Urothelium cell line (cell line): ENCODE measurements around the gene SNRPA.
"Not testable (repeated sequence)": the region's sequence is repeated elsewhere in the genome, so short reads cannot be mapped to it uniquely, and the experiment has no call there.

Experiments used
- DNase-seq: peaks from one replicate; pipeline ENCODE4 v3.0.0; 2011; ENCODE audit warnings: low spot score, mixed read lengths
- FAIRE-seq: peaks from 2 replicates; lab custom pipeline; 2011; peaks lifted over from hg19 to GRCh38; lab: Jason Lieb, UNC

SNRPA gene

DNA sequence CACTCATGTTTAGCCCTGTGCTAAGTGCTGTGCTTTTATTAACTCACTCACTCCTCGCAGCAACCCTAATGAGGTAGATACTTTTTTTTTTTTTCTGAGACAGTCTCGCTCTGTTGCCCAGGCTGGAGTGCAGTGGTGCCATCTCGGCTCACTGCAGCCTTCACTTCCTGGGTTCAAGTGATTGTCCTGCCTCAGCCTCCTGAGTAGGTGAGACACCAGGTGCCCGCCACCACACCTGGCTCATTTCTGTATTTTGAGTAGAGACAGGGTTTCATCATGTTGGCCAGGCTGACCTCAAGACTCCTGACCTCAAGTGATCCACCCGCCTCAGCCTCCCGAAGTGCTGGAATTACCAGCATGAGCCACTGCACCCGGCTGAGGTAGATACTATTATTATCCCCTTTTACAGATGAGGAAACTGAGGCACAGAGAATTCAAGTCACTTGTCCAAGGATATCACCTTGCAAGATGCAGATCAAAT, 31.5 kb upstream of the SNRPA start:
- FAIRE-seq (no peak), DNase-seq (no peak)

- no peak for FAIRE-seq
- DNase-seq, result no peak
These were observed 29.9 kb upstream of the SNRPA start for GRCh38 chr19:40721140-40721486.

DNA sequence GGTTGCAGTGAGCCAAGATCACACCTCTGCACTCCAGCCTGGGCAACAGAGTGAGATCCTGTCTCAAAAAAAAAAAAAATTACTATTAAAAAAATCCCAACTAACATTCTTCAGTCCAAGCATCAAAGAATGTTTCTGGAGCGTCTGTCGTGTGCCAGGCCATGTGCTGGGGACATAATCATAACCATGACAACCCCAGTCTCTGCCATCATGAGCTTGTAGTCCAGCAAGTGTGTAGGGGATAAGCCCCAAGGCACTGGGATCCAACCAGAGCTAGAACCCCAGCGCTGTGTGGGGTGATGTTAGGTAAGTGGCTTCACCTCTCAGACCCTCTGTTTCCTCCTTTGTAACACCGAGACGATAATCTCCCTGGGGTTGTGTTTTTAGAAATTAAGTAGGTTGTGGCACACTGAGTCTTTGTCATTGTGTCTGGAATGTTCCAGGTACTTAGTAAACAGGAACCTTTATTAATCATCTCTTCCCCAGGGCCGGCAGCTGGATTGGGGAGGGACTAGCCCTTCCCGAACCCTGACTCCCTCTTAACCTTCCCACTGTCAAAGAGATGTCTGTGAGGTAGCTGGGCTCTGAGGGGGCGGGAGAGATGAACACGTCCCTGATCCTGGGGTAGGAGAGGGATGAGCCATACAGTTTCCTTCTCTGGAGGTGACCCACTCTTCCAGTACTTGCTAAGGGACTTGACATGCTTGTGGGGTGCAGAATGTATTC, 28.9 kb upstream of the SNRPA start:
- FAIRE-seq (no peak), DNase-seq (no peak)

- no peak for FAIRE-seq
- no peak for DNase-seq
These were observed 27.2 kb upstream of the SNRPA start for GRCh38 chr19:40723661-40724254.

DNA sequence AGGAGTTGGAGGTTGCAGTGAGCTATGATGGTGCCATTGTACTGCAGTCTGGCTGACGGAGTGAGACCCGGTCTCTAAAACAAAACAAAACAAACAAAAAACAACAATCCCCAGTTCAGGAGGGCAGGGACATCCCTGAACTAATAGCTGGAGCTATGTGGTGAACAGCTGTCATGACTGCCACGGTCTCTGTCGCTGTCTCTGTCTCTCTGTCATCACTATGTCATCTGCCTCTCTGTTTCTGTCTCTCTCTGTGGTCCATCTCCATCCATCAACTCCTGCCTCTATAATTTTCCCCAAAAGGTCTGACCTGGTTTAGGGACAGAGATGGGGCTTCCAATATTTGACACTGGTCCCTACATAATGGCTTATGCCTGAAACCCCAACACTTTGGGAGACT, 26.7 kb upstream of the SNRPA start:
- FAIRE-seq, result no peak
- no peak for DNase-seq

DNA sequence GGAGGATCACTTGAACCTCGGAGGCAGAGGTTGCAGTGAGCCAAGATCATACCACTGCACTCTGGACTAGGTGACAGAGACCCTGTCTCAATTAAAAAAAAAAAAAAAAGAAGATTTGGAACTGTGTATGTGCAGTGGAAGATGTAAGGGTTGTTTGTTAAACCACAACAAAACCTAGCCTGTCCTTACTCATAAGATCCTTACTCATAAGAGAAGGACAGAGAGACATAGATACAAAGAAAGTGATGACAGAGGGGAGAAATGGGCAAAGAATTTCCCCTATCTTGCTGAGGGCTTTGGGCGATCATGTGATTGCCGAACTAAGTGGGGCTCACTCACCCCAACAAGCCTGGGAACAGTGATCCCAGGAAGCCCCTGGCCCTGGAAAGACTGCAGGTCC, 26.1 kb upstream of the SNRPA start:
- no peak for FAIRE-seq
- no peak for DNase-seq

- DNase-seq (no peak), FAIRE-seq (no peak)
These were observed 24.7 kb upstream of the SNRPA start for GRCh38 chr19:40726279-40726678.

- DNase-seq, FAIRE-seq: not testable (repeated sequence)
These were observed 20.9 kb upstream of the SNRPA start for GRCh38 chr19:40730065-40730464.

GRCh38 chr19:40732304-40732703, 18.7 kb upstream of the SNRPA start:
- not testable (repeated sequence) for DNase-seq, FAIRE-seq

- no peak for DNase-seq
- no peak for FAIRE-seq
These were observed 17.9 kb upstream of the SNRPA start for GRCh38 chr19:40733149-40733548.

DNA sequence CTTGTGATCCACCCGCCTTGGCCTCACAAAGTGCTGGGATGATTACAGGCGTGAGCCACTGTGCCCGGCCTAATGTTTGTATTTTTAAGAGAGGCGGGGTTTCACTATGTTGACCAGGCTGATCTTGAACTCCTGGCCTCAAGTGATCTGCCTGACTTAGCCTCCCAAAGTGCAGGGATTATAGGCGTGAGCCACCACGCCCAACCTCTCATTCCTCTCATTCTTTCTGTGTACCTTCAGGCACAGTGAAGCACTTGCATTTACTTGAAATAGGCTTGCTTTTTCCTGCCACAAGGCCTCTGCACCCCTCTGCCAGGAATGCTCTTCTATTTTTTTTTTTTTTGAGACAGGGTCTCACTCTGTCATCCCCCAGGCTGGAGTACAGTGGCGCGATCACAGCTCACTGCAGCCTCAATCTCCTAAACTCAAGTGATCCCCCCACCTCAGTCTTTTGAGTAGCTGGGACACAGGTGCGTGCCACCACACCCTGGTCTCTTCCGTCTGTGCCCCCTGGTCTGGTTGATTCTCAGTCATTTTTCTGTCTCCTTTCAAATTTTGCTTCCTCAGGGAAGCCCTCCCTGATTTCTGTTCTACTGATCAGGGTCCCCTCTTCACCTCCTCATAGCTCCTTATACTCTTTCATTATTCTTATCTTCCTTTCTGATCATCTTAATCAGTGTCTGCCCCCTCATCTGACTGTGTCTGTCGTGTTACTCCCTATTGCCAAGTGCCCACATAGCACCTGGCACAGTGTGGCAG, 15.8 kb upstream of the SNRPA start:
- DNase-seq, result no peak
- FAIRE-seq, result no peak

DNA sequence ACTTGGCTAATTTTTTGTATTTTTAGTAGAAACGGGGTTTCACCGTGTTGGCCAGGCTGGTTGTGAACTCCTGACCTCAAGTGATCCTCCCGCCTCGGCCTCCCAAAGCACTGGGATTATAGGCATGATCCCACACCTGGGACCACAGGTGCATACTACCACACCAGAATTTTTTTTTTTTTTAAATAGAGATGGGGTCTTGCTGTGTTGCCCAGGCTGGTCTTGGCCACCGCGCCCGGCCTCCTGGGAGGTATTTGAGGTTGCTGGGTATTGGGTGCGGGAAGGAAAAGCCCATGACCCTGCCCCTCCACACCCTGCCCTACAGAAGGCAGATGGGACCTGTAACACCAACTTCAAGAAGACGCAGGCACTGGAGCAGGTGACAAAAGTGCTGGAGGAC, 14.3 kb upstream of the SNRPA start:
- DNase-seq, result no peak

GRCh38 chr19:40737102-40737644, 13.8 kb upstream of the SNRPA start:
- DNase-seq (no peak), FAIRE-seq (no peak)

More for the DNA sequence above, 14.3 kb upstream of the SNRPA start:
- no peak for FAIRE-seq

- DNase-seq, result no peak
- no peak for FAIRE-seq
These were observed 11.8 kb upstream of the SNRPA start for GRCh38 chr19:40739030-40739839.

DNA sequence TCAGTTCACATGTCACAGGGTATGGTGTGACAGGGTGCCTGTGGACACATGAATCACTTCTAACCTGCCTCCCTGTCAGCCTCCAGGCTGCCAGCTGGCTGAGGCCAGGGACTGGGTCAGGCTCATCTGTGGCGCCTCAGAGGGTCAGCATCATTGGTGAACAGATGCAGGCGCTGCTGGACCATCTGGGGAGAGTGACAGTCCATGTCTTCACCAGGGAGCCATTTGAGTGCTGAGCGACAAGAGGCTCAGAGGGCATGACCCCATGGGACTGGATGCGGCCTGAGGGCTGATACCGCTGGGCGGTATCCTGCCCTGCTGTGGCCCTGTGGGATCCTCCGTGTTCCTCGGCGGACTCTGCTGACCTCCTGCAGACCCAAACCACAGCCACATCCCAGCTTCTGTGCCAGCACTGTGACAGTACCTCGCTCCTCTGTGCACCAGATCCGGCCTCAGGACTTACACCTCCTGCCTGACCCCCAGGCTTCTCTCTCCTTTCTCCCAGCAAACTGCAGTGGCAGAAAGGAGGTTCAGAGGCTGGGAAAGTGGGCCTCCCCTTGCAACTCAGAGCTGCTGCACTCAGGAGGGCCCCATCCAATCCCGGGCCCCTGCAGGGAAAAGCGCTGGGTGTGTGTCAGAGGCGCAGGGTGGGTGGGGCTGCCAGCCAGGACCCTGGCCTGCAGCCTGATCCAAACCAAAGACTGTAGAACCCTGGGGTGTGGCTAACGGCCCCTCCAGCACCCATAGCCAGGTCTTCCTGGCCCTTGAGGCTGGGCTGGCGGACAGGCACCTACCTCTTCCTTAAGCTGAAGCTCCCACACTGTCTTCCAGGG, 10.9 kb upstream of the SNRPA start:
- DNase-seq (no peak), FAIRE-seq (no peak)

GRCh38 chr19:40740747-40741146, 10.3 kb upstream of the SNRPA start:
- DNase-seq, result no peak
- FAIRE-seq, result no peak

DNA sequence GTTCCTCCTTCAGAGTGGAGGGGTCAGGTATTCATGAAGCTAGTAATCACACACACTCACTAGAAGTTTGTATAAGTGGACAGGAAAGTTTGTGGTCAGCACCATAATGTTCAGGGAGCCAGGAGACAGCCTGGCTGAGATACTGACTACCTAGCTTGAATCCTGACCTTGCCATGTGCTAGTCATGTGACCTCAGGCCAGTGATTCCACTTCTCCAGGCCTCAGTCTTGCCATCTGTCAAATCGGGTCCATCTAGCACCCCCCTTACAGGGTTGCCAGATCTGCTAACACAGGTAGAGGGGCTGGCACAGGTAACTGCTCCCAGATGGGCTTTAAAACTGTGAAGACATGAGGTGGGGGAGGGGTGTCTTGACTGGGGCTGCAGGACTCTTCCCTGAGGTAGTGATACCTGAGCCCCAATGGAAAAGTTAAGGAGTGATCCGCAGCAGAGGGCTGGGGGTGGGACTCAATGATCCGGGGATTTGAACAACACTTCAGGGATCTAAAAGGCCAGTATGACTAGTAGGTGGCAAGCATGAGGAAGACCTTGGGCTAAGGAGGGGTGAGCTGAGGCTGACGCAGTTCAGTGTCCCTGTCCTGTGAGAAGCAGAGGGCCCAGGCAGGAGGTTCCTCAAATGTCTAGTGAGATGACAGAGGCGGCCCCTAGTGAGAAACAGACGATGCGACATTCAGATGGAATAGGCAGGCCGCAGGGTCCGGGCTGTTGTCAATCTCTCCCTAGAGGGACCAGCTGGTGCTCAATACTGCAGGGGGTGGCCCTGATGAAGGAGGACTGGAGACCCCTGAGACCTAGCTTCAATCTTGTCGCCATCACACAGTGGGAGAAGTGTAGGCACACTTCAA, 9.2 kb upstream of the SNRPA start:
- DNase-seq (no peak), FAIRE-seq (no peak)

GRCh38 chr19:40742477-40742876, 8.5 kb upstream of the SNRPA start:
- FAIRE-seq (no peak), DNase-seq (no peak)

GRCh38 chr19:40742886-40743285, 8.1 kb upstream of the SNRPA start:
- FAIRE-seq, result no peak
- no peak for DNase-seq
